Measurements from ENCODE around the gene MAPK4. TPM values are rescaled to one million over a fixed set of nuclear protein-coding genes. Genes with fewer than 3 reads are reported as not detected.

The MAPK4 gene
- total RNA-seq, 2 donors from 2014 or later, result 10.6 to 12.6 TPM

DNA sequence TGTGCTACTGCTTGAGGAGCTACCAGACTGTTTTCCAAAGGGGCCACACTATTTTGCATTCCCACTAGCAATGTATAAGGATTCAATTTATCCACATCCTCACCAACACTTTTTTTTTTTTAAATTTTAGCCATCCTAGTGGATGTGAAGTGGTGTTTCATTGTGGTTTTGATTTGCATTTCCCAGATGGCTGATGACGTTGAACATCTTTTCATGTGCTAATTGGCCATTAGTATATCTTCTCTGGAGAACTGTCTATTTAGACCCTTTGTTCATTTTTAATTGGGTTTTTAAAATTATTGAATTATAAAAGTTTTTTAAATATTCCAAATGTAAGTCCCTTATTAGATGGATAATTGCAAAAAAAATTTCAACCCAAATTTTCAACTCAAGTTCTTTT, 121.1 kb downstream of the MAPK4 start:
- WGBS, result 94% methylated on average over 1 of the region's 1 CpG
- no peaks in the 10 kb centered on the region for H3K9me3 ChIP-seq
- intact Hi-C loops (cut with DNase I), result no loop called here
- no peak overlapping the region for H3K27ac ChIP-seq
- no peaks in the 10 kb centered on the region for H3K4me1 ChIP-seq (replicated peaks)
- no peak for DNase-seq (ENCODE audit: low spot score)
- no peak for TF ChIP-seq POLR2AphosphoS5 (IDR thresholded peaks at IDR 0.05)
- TF ChIP-seq, protein P1, sequence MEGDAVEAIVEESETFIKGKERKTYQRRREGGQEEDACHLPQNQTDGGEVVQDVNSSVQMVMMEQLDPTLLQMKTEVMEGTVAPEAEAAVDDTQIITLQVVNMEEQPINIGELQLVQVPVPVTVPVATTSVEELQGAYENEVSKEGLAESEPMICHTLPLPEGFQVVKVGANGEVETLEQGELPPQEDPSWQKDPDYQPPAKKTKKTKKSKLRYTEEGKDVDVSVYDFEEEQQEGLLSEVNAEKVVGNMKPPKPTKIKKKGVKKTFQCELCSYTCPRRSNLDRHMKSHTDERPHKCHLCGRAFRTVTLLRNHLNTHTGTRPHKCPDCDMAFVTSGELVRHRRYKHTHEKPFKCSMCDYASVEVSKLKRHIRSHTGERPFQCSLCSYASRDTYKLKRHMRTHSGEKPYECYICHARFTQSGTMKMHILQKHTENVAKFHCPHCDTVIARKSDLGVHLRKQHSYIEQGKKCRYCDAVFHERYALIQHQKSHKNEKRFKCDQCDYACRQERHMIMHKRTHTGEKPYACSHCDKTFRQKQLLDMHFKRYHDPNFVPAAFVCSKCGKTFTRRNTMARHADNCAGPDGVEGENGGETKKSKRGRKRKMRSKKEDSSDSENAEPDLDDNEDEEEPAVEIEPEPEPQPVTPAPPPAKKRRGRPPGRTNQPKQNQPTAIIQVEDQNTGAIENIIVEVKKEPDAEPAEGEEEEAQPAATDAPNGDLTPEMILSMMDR (IDR thresholded peaks at IDR 0.05), result no peak
- TF ChIP-seq POLR2A (IDR thresholded peaks at IDR 0.05), result no peak
- no peak overlapping the region for H3K4me3 ChIP-seq
- no peaks in the 10 kb centered on the region for H3K27me3 ChIP-seq (replicated peaks; ENCODE audit: insufficient read depth)
- H3K36me3 ChIP-seq, result no peaks in the 10 kb centered on the region

- intact Hi-C loops (cut with DNase I), result no loop called here
- no peak for DNase-seq (ENCODE audit: low spot score)
- Histone ChIP-seq H3K4me1 (replicated peaks) (no peaks in the 10 kb centered on the region), H3K36me3 (no peaks in the 10 kb centered on the region), H3K27ac (no peak overlapping the region), H3K4me3 (no peak overlapping the region), H3K27me3 (replicated peaks; ENCODE audit: insufficient read depth) (no peaks in the 10 kb centered on the region), H3K9me3 (no peaks in the 10 kb centered on the region)
- TF ChIP-seq, protein P1 (IDR thresholded peaks at IDR 0.05), result no peak
- TF ChIP-seq POLR2AphosphoS5 (IDR thresholded peaks at IDR 0.05), result no peak
- TF ChIP-seq POLR2A (IDR thresholded peaks at IDR 0.05), result no peak
- WGBS, result 90% methylated on average over 1 of the region's 1 CpG
Observed at GRCh38 chr18:50682852-50683251, 123.0 kb downstream of the MAPK4 start.

- Histone ChIP-seq H3K27ac (no peak overlapping the region), H3K9me3 (no peaks in the 10 kb centered on the region), H3K4me3 (no peak overlapping the region), H3K36me3 (no peaks in the 10 kb centered on the region), H3K27me3 (replicated peaks; ENCODE audit: insufficient read depth) (no peaks in the 10 kb centered on the region), H3K4me1 (replicated peaks) (no peaks in the 10 kb centered on the region)
- TF ChIP-seq, protein P1 (IDR thresholded peaks at IDR 0.05), result no peak
- TF ChIP-seq POLR2A (IDR thresholded peaks at IDR 0.05) (no peak), POLR2AphosphoS5 (IDR thresholded peaks at IDR 0.05) (no peak)
- DNase-seq (ENCODE audit: low spot score), result no peak
- intact Hi-C loops (cut with DNase I), result no loop called here
- WGBS, result 53% methylated on average over 8 of the region's 8 CpGs
Observed at GRCh38 chr18:50686409-50686808, 126.5 kb downstream of the MAPK4 start.

GRCh38 chr18:50687491-50687890, 127.6 kb downstream of the MAPK4 start:
- Histone ChIP-seq H3K27me3 (replicated peaks; ENCODE audit: insufficient read depth) (no peaks in the 10 kb centered on the region), H3K36me3 (no peaks in the 10 kb centered on the region), H3K4me1 (replicated peaks) (no peaks in the 10 kb centered on the region), H3K4me3 (no peak overlapping the region), H3K27ac (no peak overlapping the region), H3K9me3 (no peaks in the 10 kb centered on the region)
- intact Hi-C loops (cut with DNase I), result no loop called here
- TF ChIP-seq POLR2AphosphoS5 (IDR thresholded peaks at IDR 0.05) (no peak), POLR2A (IDR thresholded peaks at IDR 0.05) (no peak)
- TF ChIP-seq, protein P1 (IDR thresholded peaks at IDR 0.05), result no peak
- 87% methylated on average over 11 of the region's 11 CpGs for WGBS
- DNase-seq (ENCODE audit: low spot score), result no peak

DNA sequence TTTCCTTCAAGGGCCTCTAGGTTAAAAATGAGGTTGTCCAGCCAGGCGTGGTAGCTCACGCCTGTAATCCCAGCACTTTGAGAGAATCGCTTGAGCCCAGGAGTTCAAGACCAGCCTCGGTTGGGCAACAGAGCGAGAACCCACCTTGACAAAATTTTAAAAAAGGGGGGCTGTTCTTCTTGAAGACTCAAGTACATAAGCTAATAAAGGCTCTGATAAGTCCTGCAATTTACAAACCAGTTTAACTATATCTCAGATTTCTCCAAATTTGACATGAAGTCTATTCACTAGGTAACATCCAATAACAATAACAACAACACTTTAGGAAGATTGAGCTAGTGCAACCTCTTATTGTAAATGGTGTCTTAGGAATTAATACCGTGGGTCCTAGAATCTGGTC, 129.7 kb downstream of the MAPK4 start:
- intact Hi-C loops (cut with DNase I), result no loop called here
- DNase-seq (ENCODE audit: low spot score), result no peak
- H3K4me1 ChIP-seq (replicated peaks), result no peaks in the 10 kb centered on the region
- H3K9me3 ChIP-seq, result no peaks in the 10 kb centered on the region
- H3K27me3 ChIP-seq (replicated peaks; ENCODE audit: insufficient read depth), result no peaks in the 10 kb centered on the region
- no peak overlapping the region for H3K27ac ChIP-seq
- no peak for TF ChIP-seq POLR2AphosphoS5 (IDR thresholded peaks at IDR 0.05)
- TF ChIP-seq, protein P1 (IDR thresholded peaks at IDR 0.05), result no peak
- TF ChIP-seq POLR2A (IDR thresholded peaks at IDR 0.05), result no peak
- H3K36me3 ChIP-seq, result no peaks in the 10 kb centered on the region
- H3K4me3 ChIP-seq, result no peak overlapping the region
- over 99% methylated on average over 6 of the region's 6 CpGs for WGBS

All from prostate gland (tissue), 2 donors.